ENCODE data around the gene HPS5.
A peak's percentile ranks its signal among the peaks of the same experiment; 100 is the strongest.
"Not testable (repeated sequence)": the region's sequence is repeated elsewhere in the genome, so short reads cannot be mapped to it uniquely, and the experiment has no call there.

HPS5 gene

DNA sequence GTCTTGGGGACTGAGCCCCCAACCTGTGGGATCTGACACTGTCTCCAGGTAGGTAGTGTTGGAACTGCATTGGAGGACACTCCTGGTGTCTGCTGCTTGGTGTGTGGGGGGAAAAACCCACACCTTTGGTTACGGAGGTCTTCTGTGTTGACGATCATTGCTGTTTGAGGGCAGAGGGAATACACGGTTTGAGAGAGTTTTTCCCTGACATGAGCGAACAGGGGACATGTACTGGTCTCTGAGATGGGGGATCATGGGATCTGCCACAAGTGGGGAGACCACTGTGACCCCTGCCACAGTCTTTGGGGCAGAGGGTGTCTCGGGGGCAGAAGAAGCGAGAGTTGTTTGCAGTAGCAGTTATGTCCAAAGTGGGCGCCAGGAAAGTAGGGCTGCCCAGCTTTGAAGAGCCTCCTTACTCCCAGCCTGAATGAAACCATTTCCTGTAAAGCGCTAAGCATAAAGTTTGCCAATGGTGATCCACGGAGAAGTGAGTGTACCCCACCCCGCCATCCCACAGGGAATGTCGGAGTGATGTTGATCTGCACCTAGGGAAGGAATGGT lies 68.1 kb downstream of the HPS5 start:
- TF ChIP-seq, protein P1, sequence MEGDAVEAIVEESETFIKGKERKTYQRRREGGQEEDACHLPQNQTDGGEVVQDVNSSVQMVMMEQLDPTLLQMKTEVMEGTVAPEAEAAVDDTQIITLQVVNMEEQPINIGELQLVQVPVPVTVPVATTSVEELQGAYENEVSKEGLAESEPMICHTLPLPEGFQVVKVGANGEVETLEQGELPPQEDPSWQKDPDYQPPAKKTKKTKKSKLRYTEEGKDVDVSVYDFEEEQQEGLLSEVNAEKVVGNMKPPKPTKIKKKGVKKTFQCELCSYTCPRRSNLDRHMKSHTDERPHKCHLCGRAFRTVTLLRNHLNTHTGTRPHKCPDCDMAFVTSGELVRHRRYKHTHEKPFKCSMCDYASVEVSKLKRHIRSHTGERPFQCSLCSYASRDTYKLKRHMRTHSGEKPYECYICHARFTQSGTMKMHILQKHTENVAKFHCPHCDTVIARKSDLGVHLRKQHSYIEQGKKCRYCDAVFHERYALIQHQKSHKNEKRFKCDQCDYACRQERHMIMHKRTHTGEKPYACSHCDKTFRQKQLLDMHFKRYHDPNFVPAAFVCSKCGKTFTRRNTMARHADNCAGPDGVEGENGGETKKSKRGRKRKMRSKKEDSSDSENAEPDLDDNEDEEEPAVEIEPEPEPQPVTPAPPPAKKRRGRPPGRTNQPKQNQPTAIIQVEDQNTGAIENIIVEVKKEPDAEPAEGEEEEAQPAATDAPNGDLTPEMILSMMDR (conservative IDR thresholded peaks at IDR 0.05; ENCODE audit: control insufficient read depth, insufficient read depth, low read depth, low read length): no peak
- DNase-seq (ENCODE audit: low read depth): no peak
- no peak overlapping the region for H3K4me3 ChIP-seq (ENCODE audit: control insufficient read depth, low read depth, low read length)

DNA sequence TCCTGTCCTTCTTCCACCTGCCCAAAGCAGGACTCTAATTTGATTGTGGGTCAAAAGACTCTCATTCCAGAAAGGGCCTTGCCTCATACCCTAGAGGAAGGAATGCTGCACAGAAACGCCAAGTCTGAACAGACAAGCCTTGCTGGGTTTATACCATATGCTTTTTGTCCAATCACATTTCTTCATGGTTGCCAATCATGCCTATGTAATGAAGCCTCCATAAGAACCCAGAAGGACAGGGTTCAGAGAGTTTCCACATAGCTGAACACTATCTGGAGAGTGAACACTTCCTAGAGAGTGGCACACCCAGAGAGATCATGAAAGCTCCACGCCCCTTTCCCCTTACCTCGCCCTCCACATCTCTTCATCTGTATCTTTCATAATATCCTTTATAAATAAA lies 68.7 kb downstream of the HPS5 start:
- DNase-seq (ENCODE audit: low read depth): no peak
- TF ChIP-seq, protein P1 (conservative IDR thresholded peaks at IDR 0.05; ENCODE audit: control insufficient read depth, insufficient read depth, low read depth, low read length): no peak

DNA sequence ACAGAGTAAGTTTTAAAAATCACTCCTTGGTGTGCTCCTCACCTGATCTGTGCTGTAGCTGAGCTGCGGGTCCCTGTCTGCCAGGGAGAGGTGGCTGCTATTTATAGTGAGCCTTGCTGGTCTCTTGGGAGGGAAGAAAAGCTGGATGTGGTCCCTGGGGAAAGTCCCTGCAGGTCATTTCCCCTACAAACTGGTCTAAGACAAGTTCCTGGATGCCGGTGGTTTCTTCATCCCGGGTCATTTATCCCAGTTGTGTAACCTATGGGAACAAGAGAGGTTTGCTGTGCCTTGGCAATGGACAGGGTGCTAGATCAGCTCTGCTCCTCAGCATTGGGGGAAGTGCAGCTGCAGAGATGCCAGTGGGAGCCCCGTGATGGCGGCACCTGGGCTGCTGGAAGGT lies 73.4 kb downstream of the HPS5 start, which contains the start of gene SAA2:
Gene SAA2 (minus strand): TSS at position 108 of the 400 bp plus-strand sequence. CDS start 657 bp downstream, outside the sequence.
- H3K4me3 ChIP-seq (ENCODE audit: control insufficient read depth, low read depth, low read length): no peak within 1 kb of the TSS
- TF ChIP-seq, protein P1 (conservative IDR thresholded peaks at IDR 0.05; ENCODE audit: control insufficient read depth, insufficient read depth, low read depth, low read length): no peak
- DNase-seq (ENCODE audit: low read depth): no peak

More for the DNA sequence above, 68.7 kb downstream of the HPS5 start:
- H3K4me3 ChIP-seq (ENCODE audit: control insufficient read depth, low read depth, low read length): no peak overlapping the region

DNA sequence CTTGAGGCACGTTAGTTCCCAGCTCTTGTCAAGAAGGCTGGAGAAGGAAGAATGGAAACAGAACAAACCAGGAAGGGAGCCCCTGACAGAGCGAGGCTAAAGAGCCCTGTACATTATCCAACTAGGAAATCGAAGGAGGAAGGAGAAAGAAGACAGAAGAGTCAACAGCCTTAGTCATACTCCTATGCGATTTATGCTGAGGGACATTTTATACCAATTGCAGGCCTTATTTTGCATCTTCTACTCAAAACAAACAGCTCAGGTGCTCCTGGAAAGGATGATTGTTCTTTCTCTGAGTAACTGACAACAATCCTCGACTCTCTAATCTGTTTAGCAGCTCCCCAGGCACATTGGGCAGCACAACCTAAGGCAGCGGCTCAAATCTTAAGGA lies 74.8 kb downstream of the HPS5 start:
- H3K4me3 ChIP-seq (ENCODE audit: control insufficient read depth, low read depth, low read length); DNase-seq (ENCODE audit: low read depth): not testable (repeated sequence)

DNA sequence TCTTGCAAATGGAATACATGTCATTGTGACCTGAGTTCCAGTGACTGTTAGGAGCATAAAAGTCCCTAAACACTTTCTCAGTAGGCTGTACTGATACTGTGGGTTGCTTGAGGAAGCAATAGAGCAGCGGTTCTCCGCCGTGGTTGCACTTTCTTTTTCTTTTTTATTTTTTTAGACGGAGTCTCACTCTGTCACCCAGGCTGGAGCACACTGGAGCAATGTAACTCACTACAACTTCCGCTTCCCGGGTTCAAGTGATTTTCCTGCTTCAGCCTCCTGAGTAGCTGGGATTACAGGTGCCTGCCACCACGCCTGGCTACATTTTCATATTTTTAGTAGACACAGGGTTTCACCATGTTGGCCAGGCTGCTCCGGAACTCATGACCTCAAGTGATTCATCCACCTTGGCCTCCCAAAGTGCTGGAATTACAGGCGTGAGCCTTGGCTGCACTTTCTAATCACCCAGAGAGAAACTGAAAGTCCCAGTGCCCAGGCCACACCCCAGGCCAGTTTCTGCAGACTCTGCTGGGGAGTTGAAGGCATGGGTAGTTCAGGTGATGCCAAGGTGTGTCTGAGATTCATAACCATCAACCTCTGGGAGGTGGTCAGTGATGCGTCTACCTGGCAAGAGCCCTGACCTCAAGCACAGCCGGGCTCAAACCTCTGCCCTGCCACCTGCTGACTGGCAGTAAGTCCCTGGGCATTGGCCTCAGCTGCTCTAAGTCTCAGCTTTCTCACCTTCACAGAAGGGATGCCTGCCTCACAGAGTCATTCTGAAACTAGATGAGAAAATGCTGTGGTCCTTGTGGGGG lies 75.4 kb downstream of the HPS5 start:
- not testable (repeated sequence) for H3K4me3 ChIP-seq (ENCODE audit: control insufficient read depth, low read depth, low read length); DNase-seq (ENCODE audit: low read depth)

DNA sequence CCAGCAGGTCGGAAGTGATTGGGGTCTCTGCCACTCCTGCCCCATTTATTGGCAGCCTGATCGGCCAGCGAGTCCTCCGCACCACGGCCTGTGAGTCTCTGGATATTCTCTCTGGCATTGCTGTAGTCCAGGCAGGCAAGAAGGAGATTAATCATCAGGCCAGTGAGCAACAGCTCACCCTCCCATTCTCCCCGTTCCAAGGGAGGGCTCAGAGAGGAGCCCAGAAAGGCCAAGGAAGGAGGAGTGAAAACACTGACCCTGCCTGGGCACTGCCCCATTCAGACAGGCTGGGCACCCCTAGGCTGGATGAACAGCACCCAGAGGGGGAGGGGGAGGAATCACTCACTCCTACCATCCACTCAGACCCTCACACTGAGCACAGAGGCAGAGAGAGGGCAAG lies 76.5 kb downstream of the HPS5 start:
- peak; percentile 10 for DNase-seq (ENCODE audit: low read depth)
- TF ChIP-seq, protein P1 (conservative IDR thresholded peaks at IDR 0.05; ENCODE audit: control insufficient read depth, insufficient read depth, low read depth, low read length): no peak
- no peak overlapping the region for H3K4me3 ChIP-seq (ENCODE audit: control insufficient read depth, low read depth, low read length)

DNA sequence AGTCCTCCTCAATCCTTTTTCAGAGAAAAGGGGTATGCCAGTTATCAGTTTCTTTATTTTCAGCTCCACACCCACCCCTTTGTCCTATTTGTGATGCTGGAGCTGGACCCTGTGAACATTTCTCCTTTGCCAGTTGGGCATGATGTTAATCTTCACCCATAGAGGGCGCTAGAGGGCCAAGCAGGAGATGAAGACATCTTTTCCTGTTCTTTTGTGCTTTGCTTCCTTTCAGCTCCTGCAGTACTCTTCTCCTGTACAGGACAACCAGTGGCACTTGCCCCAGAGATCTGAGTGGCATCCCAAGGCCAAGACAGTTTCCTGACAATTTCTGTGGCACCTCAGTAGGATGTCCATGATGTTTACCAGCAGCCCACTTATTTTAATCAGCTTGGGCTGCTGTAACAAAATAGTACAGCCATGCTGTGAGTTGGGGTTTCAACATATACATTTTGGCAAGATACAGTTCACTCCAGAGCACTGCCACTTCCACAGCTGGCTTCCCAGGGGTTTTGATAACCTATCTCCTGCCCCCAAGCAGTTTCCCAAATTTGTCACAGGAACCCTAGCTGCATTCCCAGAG lies 78.1 kb downstream of the HPS5 start:
- DNase-seq (ENCODE audit: low read depth): peak; percentile 74
- TF ChIP-seq, protein P1 (conservative IDR thresholded peaks at IDR 0.05; ENCODE audit: control insufficient read depth, insufficient read depth, low read depth, low read length): peak; percentile 93
- no peak overlapping the region for H3K4me3 ChIP-seq (ENCODE audit: control insufficient read depth, low read depth, low read length)

Measured in fibroblast of mammary gland (primary cell).